GM21526 (cell line): ENCODE results near the gene HYAL2.

Source experiments
- ATAC-seq: cut with Tn5 transposase; IDR thresholded peaks from one replicate; pipeline ENCODE4 v1.9.1; 2021; ENCODE audit warnings: moderate library complexity; ENCODE audit not compliant: unreplicated experiment, low FRiP score

The HYAL2 gene

GRCh38 chr3:50333744-50334328, 11.3 kb upstream of the HYAL2 start:
- ATAC-seq, result no peak

GRCh38 chr3:50331364-50331907, 8.9 kb upstream of the HYAL2 start:
- ATAC-seq, result no peak

DNA sequence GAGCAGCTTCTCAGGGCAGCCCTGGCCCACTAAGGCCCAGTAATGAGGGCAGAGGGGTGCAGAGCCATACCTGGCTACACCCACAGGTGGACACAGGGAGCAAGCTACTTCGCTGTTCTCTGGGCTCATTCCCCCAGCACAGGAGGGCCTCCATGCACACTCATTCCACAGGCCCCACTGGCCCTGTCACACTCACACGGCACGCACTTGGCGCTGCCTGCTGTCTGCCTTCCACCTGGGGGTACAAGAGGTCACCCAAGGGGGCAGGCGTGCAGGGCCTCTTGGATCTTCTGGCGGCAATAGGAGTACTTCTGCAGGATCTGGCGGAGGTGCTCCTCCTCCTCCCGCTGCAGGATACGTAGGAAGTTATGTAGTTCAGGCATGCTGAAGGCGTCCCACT, 7.8 kb upstream of the HYAL2 start:
- ATAC-seq, result no peak

DNA sequence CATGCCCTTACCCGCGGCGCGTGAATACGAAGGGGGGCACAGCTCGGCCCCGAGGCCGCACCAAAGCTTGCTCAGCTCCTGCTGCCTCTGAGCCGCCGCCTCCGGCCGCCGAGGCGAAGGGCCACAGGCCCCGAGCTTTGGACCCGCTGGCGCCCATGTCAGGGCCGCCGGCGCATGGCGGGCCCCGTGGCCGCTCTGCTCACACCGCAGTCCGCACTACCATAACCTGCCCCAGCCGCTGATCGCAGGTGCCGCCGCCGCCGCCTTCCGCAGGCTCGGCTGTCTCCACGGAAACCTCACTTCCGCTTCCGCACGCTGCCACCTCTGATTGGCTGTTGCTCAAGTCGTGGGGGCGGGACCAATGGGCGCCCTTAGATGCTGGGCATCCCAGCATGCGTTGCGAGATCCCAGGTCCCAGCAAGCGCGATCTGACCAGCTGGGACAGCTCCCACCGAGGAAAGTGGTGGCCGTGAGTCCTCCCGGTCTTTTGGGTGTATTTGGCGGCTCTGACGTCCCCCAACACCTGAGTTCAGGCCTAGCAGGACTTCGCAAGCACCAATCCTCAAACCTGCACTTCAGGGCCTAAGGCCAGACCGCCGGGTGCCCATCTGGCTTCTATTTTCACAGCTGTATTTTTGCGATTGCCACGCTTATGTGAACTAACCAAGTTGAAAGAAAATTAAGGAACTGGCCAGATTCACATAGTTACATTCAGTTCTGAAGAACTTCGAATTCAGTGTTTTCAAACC, 5.6 kb upstream of the HYAL2 start, which contains the start of gene TUSC2:
Gene TUSC2 (minus strand): TSS at position 281 of the 749 bp plus-strand sequence. CDS start 124 bp downstream, at position 157.
- ATAC-seq, result peak; percentile 62

DNA sequence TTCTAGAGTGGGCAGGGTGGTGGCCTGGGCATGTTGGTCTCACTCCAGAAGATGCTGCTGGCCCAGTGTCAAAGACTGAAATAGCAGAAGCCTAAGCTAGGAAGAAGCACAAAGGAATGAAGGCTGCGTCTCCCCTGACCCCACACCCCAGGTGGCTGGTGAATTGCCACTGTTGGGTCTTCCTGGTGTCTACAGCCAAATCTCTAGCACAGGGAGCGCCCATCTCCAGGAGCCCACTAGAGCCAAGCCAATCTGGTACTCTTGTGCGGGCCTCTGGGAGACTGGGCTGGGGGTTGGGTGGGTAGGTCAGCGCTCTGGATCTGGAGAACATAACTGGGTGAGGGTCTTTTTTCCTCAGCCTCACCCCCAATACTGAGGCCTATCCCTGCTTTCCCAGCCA, 4.6 kb upstream of the HYAL2 start:
- ATAC-seq, result no peak

- ATAC-seq, result no peak
These were observed 3.6 kb upstream of the HYAL2 start for GRCh38 chr3:50326182-50326541.

DNA sequence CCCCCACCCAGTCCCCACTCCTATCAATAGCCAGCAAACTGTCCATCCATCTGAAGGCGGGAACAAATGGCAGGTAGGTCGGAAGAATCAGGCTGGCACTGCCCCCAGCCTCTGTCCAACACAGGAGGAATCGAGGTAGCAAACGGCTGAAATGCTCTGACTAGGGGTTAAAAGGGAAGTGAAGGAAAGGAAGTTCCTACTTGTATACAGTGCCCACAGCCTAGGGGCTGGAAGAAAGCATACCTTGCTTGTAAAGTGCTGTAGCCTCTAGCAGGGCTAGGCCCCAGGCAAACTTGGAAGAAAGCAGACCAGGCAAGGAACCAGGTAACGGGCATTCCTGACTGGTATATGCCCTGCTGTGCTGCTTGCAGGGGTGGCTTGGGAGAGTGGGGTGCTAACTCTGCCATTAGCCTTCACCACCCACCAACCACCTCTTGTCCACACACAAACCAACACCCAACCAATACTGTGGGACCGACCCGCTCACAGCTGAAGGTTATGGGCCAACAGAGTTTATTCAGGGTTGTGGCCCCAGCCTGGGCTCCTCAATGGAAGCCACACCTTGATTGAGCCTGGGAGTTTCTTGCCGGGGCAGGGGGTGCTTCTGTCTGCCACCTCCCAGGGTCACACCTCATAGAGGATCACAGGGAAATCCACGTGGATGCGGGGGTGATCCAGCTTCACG, 3.1 kb upstream of the HYAL2 start:
- no peak for ATAC-seq

GRCh38 chr3:50325113-50325480, 2.6 kb upstream of the HYAL2 start:
- no peak for ATAC-seq

- ATAC-seq, result no peak
These were observed 2.0 kb upstream of the HYAL2 start for GRCh38 chr3:50324351-50325112.

DNA sequence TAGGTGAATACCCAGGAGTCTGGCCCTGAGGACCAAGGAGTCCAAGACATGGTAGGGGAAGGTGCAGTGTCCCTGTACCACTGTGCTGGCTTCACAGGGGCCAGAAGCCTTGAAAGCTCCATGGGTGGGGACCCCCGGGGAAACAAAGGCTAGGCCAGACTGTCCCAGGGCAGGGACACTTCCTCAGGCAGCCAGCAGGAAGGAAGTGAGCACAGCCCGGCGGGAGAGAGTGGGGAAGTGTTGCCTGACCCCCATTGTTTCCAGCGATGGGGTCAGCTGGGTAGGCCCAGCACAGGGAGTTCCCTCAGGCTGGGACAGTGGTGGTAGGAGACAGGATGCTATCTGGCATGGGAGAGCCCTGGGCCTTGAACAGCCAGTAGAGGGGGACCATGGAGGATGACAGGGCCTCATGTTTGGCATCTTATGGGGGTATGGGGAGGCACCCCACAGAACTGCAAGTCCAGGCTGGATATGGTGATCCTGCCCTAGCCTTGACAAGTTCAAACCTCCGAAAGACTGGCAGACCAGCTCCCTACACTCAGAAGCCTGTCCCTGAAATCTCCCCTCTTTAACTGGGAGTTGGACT, 1.2 kb upstream of the HYAL2 start:
- no peak for ATAC-seq

DNA sequence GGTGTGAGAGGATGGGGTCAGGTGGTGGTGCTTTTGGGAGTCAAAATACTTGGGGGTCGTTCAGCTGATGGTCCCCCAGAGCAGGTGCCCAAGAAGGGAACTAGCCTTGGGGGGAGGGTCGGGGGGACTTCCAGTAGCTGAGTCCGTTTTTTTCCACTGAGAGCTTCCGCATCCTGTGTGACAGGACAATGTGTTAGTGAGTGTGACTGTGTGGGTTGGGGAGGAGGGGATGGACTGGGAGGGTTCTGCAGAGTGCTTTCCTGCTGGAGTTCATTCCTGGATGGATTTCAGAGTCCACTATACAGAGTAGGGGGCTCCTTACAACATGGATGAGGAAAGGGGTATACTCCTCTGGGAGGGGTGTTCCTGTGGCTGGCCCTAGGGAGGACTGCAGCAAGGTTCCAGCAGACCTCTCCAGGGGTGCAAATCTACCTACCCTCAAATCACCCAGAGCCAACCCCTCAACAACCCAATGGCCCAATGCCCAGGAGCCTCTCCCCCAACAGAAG, 601 bp upstream of the HYAL2 start:
- ATAC-seq, result no peak

DNA sequence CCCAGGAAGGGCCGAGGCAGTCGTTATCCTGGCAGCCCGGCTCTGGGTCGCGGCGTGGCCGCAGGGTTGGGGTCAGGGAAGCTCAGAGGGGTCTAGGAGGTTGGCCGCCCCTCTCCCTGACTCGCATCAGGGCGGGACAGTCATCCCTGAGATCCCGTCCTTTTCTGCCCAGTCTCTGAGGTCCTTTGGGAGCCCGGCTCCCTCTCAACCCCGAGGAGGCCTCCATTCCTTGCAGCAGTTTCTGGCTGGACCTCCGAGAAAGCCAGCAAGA, 495 bp downstream of the HYAL2 start:
- no peak for ATAC-seq

DNA sequence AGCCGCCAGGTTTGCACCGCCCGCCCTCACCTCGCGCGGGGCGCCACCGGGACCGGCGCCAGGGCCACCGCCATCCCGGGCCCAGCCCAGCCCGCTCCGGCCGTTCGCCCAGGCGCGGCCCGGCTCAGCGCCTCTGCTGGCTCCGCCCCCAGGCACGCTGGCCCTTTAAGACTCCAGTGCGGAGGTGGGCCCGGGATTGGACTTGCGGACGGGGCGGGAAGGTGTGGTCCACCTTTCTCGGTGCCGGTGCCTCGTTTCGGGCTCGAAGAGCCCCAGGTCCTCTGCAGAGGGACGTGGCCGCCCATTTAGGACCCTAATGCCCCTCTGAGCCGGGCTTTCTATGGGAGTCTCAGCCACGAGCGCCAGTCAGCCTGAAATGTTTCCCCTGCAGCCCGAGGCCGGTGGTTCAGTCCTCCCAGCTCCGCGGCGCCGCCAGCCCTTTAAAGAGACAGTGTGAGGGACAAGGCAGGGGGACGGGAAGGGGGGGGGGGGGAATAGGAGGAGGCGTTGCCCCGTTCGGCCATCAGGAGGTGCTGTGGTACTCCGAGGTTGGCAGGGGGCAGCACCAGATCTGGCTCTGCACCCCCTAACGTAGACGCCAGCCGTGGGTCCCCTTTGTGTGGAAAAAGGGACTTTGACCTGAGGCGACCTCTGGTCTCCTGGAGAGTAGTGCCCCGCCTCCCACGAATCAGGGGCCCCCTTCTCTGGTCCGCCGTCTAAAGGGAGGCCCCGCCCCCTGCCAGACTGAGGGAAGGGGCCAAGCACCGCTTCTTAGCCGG, 1.0 kb downstream of the HYAL2 start:
- peak; percentile 61 for ATAC-seq

DNA sequence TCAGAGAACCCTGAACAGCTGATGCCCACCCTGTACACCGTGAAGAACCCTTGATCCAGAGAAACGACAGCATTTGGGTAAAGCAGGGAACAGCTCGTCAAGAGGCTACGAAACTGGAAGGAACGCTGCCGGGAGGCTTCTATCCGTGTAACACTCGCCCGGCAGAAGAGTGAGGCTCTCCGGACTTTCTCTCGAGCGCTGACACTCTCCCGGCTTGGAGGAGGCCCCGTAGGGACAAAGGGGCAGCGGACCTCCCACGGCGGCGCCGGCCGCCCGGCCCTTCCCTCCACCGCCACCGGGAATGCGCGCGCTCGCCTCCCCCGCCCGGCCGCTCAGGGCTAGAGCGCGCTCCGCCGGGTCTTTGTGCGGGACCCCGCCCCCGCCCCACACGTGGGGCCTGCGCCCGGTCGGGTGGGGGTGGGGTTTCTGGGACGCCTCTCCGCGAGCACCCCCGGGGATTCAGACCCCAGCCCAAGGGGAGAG, 1.7 kb downstream of the HYAL2 start:
- peak; percentile 41 for ATAC-seq

- no peak for ATAC-seq
These were observed 2.5 kb downstream of the HYAL2 start for GRCh38 chr3:50319894-50320625.

DNA sequence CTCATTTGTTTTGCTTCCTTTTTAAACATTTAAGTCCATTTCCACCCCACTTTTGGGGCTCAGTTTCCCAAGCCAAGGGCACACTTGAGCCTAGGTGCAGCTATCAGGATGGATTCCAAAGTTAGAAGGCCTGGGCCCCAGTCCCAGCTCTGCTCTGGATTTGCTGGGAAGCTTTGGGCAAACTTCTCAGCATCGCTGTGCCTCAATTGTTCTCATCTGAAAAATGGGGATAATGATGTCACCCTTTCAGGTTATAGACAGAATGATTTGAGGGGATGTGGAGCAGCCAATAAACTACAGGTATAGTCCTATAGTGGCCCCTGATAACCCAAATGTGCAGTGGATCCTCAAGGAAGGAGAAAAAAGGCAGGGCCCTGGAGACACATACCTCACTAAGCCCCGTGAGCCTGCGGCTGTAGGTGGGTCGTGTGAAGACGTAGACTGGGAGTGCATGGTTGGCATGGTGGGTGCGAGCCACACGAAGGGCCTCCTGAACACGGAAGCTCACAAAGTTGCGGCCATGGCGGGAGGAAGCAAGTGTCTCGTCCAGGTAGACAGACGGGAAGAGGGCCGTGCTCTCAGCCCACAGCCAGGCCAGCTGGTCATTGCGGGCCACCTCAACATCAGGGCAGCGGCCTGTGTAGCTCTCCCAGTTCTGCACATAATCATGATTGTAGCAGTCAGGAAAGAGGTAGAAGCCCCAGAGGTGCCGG, 3.2 kb downstream of the HYAL2 start:
- ATAC-seq, result no peak

GRCh38 chr3:50318615-50319014, 3.9 kb downstream of the HYAL2 start:
- ATAC-seq, result no peak

- no peak for ATAC-seq
These were observed 4.4 kb downstream of the HYAL2 start for GRCh38 chr3:50318163-50318562.
